HT-29 (cell line): ENCODE measurements around the gene C1R. TPM values are rescaled to one million over a fixed set of nuclear protein-coding genes. Genes with fewer than 3 reads are reported as not detected.

Experiments used
- DNase-seq: peaks from one replicate; pipeline ENCODE4 v3.0.0-alpha.2; 2015; ENCODE audit warnings: low spot score
- total RNA-seq: library from RNA; depleted of rRNA; stranded (reverse); fragments of >200 nt; shearing (Covaris generic); gene quantifications from 2 replicates; pipeline ENCODE4 v1.2.3, GENCODE V29; 2014

The C1R gene
- total RNA-seq, 1 experiment from 2014 or later: 0.53 TPM

DNA sequence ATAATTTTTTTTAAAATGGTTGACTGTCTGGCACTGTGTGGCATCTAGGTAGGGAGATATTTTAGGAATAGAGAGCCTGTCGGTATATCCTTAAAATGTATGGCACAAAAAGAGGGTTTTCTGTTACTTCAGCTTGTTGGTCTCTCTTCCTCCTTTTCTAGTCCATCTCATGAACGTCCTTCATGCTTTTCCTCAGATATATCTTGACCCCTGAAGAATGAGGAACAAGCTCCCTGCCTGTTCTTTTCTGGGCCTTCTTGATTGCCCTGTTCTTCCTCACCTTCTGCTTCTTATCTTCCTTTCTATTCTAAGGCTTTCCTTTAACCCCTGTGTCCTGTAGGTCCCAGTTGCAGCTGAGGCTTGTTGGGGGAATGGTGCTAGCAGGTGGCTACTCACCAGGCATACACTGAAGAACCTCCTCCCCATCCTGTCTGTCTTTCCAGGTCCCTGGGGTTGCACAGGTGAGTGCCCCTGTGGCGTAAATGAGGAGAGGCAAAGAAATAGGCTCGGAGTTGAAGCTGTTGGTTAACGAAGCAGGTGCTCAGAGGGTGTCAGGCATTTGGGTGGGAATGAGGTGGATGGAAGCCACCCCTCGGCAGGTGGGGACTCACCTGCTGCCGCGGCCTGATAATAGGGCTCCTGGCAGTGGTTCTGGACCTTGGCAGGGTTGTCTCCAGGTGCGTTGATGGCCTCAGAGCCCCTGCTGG lies 7.2 kb upstream of the C1R start:
- no peak for DNase-seq

DNA sequence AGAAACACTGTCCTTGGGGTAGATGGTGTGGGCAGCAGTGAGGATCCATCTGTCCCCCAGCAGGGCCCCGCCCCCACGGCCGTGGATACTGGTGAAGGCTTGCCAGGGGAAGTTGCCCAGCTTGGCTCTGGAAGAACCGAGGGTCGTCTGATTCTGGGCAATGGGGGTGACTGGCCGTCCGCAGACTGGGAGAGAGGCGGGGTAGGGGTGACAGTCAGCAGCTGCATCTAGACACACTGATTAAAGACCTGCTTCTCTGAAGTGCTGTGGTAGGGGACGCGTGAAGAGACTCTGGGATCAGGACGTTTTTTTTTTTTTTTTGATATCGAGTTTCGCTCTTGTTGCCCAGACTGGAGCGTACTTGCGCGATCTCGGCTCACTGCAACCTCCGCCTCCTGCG lies 4.7 kb upstream of the C1R start:
- DNase-seq: no peak

DNA sequence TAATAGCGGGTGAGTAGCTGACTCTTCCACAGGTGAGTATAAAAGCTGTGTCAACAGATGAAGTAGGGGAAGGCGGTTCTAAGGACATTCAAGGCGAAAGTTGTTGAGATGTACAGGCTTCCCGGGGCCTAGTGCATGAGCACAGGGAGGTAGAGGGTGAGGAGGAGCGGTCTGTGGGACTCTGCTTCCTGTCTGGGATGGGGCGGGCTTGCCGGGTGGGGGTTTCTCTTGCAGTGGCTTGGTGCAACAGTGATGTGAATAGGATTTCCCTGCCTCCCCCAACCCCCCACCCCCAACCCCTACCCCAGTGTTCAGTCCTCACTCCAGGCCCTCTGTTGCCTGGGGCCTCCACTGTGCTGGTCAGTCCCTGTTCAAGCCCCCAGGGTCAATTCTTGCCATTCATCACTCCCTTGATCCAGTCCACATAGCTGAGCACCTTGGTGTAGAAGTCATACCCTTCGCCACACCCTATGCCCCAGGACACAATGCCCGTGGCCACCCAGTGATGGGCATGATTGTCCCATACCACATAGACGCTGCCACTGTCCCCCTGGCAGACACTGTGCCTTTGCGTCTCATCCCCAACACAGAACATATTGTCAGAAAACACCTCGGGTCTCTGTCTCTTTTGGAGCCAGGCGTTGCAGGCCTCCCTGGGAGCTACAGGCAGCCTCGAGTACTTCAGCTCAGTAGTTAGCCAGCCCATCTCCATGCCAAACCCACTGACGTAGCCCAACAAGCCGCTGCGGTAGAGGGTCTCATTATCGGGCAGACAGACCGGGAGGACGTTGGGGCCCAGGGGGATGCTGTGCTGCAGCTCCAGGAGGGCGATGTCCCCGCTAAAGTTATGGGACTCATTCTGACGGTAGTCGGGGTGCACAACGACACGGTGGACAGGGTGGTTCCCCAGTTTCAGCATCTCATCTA lies 4.0 kb upstream of the C1R start:
- no peak for DNase-seq

DNA sequence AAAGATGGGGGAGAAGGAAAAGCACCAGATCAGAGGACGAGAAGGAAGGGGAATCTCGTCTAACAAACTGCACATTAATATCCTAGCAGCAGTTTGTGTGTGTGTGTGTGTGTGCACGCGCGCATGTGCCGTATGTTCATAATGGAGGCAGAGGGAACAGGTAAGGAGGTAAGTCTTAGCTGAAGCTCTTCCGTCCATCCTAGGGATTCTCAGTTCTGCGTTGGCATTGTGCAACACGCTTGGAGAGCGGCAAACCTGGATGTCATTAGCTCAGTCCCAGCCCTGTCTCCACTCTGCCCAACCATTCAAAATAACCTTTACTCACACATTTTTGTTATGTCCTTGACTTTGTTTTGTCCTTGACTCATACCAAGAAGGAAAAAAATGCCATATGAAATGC lies 1.6 kb upstream of the C1R start:
- no peak for DNase-seq

DNA sequence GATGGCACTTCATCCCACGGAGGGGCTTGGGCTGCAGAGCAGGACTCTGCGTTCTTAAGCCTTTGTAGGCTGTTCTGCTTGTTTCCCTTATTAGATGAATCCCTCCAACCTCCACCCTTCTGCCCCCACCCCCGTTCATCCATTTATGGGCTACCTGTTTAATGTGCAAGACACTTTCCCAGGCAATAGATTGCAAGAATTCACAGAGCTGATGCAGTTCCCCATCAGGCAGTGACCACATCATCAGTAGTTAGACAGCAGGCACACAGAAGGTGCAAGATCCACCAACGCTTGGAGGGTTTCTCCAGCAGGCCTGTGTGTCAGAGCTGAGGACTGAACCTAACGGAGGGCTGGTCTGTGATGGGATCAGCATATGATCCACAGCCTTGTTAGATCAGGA lies 1.2 kb upstream of the C1R start:
- no peak for DNase-seq

DNA sequence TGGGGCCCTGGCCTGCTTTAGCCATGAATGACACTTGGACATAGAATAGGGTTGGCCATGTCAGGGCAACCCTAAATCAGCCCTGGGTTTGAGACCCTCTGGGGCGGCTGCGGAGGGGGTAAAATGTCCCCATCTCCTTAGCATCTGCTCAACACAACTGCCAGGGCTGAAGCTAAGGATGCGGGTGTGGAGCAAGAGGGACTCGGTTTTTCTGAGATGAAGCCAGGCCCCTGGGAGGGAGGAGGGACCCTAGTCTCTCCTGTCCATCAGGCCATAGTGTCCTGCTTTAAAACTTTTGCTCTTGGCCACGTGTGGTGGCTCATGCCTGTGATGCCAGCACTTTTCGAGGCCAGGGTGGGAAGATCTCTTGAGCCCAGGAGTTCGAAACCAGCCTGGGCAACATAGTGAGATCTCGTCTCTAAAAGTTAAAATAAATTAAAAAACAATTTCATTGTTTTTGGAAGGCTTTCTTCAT lies 778 bp upstream of the C1R start:
- no peak for DNase-seq

DNA sequence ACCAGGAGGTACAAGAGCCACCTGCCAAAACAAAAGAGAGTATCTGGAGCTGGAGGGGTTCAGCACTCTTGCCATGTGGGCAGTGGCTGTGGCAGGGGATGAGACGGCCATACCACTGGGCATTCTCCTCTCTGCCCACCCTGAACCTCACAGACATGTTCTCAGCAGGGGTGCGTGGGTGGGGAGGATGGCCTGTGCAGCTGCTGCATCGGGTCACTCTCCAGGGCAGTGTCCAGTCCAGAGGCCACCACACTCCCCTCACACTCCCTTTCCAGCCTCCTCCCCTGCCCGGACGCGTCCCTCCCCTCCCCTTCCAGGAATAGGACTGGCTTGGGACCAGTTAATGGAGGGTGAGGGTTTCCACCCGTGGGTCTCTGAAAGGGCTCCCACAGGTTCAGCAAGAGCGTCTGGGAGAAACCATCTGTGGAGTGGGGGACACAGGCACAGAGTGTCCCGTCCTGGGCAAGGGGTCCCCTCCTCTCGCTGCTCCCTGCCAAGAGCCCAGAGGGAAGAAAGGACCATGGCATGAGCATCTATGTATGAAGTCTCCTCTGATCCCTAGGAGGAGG lies 501 bp downstream of the C1R start:
- DNase-seq: no peak

DNA sequence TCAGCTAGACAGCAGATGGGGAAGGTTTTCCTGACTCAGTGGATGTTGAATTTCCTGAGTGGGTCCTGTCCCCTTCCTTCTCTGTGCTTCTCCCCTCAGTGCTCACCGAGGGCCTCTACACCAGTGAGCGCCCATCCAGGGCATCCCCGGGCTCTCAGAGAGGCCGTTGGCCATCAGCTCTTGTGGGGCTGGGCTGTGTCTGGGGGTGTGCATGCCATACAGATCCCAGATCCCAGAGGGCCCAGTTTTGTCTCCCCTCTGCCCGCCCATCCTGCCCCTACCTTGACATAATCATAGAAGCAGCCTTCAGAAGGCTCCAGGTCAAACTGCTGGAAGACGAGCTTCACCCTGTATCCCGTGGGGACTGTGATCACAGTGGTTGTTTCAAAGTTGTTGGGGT lies 1.1 kb downstream of the C1R start:
- DNase-seq: no peak

DNA sequence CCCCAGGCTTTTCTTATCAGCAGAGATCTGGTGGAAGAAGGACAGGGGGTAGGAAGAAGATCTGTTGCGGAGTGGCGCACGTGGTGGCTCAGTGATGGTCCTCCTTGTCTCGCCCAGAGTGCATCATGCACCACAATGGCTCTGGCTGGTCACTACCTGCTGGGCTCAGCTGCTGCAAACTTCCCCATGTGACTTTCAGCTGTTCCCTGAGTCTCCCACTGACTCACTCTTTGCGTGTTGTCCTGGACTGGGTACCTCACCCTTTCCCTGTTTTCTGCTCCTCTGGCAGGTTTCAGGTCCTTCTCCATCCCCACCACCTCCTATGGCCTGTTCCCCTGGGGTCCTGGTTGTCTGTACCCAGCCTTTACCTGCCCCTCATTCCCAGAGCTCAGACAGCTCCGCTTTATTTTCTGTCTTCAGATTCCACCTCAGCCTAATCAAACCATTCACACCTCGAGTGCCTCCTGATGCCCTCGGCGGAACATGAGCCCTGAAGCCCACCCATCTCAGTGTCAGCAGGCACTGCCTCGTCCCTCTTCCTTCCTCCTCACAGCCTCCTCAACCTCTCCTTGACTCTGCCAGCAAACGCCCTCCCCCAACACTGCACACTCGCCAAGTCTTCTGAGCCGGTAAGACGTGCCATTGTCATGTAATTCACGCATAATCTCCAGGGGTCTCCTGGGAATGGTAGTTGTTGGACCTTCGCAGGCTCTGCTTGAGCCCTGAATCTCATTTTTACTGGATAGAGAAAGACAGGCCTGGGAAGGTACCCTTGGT lies 1.8 kb downstream of the C1R start:
- no peak for DNase-seq

DNA sequence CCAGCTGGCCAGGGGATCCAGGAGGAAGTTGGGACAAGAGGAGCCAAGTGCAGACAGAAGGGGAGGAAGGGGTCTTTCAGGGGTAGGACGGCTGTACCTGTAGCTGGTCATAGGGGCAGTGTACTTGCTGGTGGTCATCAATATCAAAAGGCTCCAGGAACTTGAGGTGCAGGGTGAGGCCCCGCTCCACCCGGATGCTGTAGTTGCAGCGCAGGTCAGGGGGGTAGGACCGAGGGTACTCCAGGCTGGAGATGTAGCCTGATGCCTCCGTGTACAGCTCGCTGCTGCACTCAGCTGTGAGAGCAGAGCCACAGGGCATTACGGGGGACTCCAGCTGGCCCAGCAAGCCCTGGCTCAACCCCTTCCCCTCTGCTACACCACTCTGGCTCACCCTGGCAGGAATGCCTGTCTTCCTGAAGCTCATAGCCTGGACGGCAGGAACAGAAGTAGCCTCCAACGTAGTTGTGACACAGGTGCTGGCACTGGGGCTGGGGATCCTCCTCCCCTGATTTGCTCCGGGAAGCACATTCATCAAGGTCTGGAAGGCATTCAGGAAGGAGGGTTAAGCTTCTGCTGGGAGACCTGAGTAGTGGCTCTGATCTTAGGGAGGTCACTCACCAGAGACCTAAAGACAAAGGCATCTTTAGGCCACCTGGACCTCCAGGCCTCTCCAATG lies 2.9 kb downstream of the C1R start:
- DNase-seq: no peak

DNA sequence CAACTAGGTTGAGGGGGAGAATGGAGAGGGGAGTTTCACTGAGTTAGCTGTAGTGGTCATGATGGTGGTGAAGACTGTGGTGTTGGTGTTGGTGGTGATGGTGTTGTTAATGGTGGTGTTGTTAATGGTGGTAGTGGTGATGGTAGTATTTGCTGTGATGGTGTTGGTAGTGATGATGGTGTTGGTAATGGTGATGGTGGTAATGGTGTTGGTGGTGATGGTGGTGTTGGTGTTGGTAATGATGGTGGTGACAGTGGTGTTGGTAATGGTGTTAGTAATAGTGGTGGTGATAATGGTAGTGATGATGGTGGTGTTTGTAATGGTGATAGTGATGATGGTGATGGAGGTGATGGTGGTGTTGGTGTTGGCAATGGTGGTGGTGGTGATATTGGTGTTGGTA lies 9.1 kb downstream of the C1R start:
- no peak for DNase-seq

DNA sequence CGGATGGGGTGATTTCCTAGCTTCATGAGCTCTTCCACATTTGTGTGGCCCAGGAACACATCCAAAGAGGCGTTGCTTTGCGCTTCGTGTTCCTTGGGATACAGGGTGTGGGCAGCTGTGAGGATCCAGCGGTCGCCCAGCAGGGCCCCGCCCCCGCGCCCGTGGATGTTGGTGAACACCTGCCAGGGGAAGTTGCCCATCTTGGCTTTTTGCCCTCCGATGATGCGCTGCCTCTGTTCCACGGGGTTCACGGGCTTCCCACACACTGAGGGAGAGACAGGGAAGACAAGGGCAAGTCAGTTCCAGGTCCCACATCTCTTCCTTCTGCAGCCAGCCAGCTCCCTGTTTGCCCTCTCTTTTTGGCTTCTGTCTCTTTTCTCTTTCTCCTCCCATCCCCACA lies 11.2 kb downstream of the C1R start:
- no peak for DNase-seq

DNA sequence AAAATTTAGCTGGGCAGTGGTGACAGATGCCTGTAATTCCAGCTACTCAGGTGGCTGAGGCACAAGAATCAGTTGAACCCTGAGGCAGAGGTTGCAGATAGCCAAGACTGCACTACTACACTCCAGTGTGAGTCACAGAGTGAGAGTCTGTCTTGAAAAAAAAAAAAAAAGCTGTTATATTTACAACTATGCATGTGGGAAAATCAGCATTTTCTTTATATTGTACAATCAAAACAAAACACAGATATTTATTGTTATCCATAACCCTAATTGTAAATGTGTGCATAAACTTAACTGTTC lies 12.5 kb downstream of the C1R start:
- no peak for DNase-seq

DNA sequence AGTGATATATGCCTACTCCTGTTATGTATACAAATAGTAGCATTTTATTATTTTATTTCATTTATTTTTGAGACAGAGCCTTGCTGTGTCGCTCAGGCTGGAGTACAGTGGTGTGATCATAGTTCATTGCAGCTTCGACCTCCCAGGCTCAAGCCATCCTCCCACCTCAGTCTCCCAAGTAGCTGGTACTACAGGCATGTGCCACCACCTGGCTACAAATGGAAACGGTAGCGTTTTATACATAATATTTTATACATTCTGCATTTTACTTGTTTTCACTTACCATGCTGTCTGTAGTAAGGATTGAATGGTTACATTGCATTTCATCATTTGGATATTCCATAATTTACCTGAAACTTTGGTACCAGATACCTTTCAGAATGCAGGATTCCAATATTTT lies 14.1 kb downstream of the C1R start:
- DNase-seq: no peak

DNA sequence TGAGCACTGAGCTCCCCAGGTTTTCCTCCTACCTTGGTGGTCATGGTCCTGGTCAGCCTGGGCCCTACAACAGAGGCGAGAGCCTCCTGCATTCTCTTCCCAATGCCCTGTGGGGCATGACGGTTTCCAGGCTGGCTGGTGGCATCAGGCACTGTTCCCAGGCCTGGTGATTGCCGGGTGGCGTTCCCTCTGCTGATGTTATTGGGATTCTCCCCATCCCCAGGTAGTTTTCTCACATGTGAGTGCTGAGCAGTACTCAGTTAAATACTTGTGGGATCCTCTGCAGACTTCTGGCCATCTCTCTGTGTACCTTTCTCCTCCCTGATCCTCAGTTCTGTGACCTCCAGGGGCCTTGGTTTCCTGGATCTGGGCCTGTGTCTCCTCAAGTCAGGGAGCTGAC lies 15.8 kb downstream of the C1R start:
- no peak for DNase-seq

DNA sequence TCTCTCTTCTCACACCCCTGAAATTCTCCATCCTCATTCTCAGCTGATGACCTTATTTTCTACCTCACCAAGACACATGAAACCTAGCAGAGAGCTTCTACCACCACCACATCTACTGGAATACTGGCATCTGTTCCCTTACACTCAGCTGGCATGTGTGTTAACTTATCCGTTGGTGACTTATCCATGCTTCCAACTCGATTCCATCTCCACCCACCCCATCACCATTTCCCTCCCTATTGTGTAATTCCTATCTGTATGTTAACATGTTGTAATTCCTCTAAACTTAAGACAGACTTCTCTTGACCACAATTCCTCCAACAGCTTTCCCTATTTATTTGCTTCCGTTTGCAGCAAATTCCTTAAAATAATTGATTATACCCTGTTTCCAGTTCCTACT lies 16.3 kb downstream of the C1R start:
- no peak for DNase-seq

DNA sequence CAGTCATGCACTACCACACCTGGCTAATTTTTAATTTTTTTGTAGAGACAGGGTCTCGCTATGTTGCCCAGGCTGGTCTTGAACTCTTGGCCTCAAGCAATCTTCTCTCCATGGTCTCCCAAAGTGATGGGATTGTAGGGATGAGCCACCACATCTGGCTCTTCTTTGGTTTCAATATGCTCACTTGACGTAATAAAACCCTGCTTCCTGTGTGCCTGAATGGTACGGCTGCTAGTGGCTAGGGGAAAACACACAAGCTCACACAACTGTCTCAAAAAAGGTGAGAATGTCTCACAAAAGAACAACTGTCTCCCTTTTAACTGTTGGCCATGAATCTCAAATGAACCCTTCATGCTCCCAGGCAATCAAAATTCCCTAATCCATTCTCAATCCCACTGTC lies 16.7 kb downstream of the C1R start:
- DNase-seq: no peak

DNA sequence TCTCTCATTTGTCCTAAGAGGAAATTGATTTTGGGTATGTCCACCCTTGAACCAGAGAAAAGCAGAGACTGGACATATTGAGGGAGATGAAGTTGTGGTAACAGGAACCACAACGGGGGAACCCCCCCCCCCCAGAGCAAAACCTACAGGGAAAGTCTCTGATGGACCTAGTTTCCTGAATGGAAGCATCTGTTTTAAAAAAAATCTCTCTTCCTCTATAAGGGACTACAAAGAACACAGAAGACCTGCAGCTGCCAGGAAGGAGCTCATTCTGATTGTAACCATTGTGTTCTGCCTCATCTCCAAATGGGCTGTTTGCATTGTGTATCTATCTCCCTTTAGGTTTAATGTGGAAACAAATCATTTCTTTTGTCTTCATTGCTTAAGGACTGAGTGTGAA lies 18.3 kb downstream of the C1R start:
- no peak for DNase-seq

DNA sequence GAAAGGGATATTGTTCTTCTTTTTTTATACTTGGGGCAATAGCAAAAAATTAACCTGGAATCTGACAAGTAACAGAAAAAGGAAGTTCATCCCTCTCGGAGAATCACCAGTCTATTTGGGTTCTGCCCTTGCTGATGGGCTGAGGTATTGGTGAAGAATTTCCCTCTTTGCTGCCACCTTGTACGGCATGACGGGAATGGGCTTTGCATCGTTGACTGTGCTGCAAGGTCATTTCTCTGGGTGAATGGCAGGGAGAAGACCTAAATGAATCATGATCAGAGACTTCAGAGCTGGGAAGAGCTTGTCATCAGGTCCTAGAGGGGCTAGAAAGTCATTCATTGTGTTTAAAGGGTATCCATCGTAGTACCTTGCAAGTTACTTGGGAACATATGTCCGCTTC lies 19.7 kb downstream of the C1R start:
- DNase-seq: no peak

DNA sequence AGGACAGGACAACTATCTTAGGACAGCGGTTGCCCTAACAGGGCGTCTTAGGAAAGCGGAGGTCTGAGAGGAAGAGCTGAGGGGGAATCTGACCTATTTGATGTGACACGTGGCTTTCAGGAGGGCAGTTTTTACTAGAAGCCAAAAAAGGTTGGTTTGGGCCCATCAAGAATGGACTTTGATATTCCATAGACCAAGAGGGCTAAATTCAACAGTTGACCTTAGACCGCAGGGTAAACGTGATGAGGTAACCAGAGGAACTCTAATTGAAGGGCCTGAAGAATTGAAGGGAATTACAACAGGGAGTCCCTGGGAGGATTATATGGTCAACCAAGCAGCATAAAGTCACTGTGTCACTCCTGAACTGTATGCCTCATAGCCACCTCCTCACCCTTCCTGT lies 20.2 kb downstream of the C1R start:
- no peak for DNase-seq

DNA sequence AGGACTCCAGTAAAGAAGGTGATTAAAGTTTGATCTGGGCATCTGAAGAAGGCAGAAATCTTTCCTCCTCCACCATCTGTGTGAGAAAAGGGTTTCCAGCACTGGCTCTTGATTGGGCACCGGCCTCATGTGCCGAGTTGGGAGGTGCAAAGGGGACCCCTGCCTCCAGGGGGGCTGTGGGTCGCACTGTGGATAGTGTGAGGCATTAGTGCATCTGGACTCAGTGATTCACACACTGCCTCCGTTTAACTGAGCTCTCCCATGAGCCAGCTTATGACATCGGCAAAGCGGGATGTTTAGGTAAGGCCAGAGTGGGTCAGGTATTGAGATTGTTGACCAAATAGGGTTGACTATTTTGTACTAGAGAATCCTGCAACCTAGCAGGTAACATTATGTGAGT lies 22.9 kb downstream of the C1R start:
- no peak for DNase-seq

DNA sequence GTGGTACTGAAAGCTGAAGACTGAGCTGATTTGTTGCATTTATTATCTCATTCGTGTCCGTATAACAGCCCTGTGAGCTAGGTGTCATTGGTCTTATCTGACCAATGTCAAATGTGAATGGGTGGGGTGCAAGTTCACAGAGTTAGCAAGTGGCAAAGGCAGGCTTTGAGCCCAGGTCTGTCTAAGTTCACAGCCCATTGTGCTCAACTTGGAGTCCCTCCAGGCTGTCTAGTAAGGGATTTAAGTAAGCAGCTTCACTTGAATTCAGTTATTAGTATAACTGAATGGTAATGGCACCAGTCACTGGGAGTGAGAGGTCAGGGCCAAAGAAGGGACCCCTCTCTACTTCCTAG lies 23.3 kb downstream of the C1R start:
- DNase-seq: no peak
